ENCODE data around the gene RNF152.

The RNF152 gene

DNA sequence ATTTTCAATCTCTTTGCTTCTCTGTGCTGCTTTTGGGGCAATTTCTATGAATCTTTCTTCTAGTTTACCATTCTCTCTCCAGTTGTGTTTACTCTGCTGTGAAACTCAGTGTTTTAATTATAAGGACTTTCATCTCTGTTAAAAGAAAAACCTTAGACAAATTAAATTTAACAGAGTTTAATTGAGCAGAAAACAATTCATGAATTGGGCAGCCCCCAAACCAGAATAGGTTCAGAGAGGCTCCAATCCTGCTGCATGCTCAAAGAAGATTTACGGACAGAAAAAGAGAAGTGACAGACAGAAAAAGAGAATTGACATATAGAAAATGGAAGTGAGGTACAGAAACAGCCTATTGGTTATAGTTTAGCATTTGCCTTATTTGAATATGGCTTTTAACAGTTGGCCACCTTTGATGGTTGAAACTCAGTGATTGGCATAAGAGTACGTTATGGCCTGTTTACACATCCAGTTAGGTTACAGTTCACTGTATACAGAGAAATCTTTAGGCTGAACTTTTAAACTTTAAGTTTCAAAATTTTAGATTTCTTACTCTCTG lies 120.4 kb downstream of the RNF152 start:
- in situ Hi-C loops (cut with MboI; ENCODE audit: low pct_unique_long_range_greater_than_20kb, low sequenced_read_pairs), result no loop called here
- no peak for DNase-seq

DNA sequence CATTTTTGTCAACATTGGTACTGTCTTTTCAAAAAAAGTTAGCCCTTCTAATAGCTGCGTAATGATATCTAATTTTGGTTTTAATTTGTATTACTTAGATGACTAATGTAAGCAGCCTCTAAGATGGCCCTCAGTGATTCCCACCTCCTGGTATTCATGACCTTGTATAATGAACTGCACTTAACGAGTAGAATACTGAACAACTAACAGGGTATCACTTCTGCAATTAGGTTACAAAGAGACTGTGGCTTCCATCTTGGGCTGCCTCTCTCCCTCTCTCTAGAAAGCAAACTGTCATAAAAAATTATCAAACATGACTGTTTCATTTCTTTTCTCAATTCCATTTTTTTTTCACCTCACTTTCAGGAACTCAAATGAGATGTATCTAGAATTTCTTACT lies 120.9 kb downstream of the RNF152 start:
- in situ Hi-C loops (cut with MboI; ENCODE audit: low pct_unique_long_range_greater_than_20kb, low sequenced_read_pairs), result no loop called here

DNA sequence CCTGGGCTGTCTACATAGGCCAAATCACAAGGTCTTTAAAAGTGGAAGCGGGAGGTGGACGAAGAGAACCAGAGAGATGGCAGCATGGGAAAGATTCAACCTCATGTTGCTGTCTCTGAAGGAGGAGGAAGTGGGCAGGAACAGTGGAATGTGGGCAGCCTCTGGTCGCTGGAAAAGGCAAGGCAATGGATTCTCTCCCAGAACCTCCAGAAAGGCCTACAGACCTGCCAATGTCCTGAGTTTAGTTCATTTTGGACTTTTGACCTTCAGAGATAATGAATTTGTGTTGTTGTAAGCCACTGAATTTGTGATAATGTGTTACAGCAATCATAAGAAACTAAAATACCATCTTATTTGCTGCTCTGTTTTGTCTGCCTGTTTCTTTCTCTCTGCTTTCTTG lies 122.5 kb downstream of the RNF152 start:
- in situ Hi-C loops (cut with MboI; ENCODE audit: low pct_unique_long_range_greater_than_20kb, low sequenced_read_pairs), result no loop called here

More for the DNA sequence above, 120.9 kb downstream of the RNF152 start:
- no peak for DNase-seq

DNA sequence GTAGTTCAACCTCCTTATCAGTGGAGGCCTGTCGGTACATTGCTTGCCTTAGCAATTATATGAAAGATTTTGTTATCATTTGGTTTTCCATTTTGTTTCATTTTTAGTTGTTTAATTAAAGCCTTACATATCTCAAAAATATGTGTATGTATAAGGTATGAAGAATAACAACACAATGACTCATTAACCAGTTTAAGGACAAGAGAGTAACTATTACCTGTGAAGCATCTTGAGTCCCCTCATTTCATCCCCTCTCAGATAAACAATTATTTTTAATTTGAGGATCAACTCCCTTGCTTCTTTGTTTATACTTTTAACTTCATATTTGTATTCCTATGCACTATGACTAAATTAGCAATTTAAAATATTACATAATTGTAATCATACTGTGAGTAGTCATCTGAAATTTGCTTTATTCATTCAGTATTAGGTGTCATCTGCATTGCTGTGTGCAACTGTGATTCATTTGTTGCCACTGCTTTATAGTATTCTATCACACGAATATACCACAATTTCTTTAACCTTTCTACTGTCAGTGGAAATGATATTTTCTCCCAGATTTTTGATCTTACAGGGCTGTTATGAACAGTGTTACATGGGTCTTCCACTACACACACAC lies 126.4 kb downstream of the RNF152 start:
- no peak for DNase-seq
- in situ Hi-C loops (cut with MboI; ENCODE audit: low pct_unique_long_range_greater_than_20kb, low sequenced_read_pairs), result no loop called here

More for the DNA sequence above, 122.5 kb downstream of the RNF152 start:
- no peak for DNase-seq

DNA sequence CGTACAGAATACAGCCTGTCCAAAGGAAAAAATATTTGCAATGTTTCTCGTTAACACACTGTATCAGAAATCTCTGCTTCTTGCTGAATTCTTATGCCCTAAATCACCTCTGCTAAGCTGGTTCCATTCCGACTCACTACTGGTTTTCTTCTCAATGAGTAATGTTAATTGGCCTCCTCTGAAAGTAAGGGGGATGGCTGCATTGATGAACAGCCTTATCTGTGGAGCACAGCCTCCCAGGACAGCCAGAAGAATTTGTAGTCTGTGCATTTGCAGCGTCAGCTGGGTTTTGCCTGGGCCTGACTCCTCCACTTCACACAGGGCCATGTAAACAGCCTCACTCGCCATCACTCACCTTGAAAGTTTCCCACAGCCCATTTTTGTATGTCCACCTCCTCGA lies 127.7 kb downstream of the RNF152 start:
- DNase-seq, result no peak
- in situ Hi-C loops (cut with MboI; ENCODE audit: low pct_unique_long_range_greater_than_20kb, low sequenced_read_pairs), result no loop called here

- DNase-seq, result peak; percentile 26
- in situ Hi-C loops (cut with MboI; ENCODE audit: low pct_unique_long_range_greater_than_20kb, low sequenced_read_pairs), result no loop called here
These were observed 128.4 kb downstream of the RNF152 start for GRCh38 chr18:61764381-61764780.

DNA sequence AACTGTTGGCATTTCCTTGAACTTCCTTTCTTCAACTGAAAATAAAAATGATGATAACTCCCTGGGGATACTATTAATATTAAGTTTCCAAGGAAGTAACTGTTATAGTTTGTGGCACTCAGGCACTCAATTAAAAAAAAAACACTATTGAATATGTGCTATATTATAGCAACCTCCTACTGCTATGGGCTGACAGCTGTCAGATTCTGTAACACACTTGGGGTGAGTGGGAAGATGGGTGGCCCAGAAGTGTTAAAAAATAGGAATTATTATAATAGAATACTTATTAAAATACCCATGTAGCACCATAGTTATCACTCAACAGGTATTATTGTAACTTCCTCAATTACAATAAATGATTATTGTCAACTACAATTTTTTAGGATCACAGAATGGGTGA lies 130.9 kb downstream of the RNF152 start:
- no peak for DNase-seq
- in situ Hi-C loops (cut with MboI; ENCODE audit: low pct_unique_long_range_greater_than_20kb, low sequenced_read_pairs), result no loop called here
